Umbilical cord (tissue), 2 donors: ENCODE results near the gene SMYD5. TPM values are rescaled to one million over a fixed set of nuclear protein-coding genes. Genes with fewer than 3 reads are reported as not detected.
"Not testable (repeated sequence)": the region's sequence is repeated elsewhere in the genome, so short reads cannot be mapped to it uniquely, and the experiment has no call there.

Experiments used
- DNase-seq: peaks from one replicate; pipeline ENCODE4 v3.0.0-alpha.2; 2015; ENCODE audit warnings: low spot score
- total RNA-seq: library from RNA; depleted of rRNA; stranded (reverse); fragments of >200 nt; gene quantifications from one replicate; pipeline ENCODE4 v1.2.3, GENCODE V29; 2014; ENCODE audit warnings: low replicate concordance; ENCODE audit not compliant: insufficient read depth

SMYD5 gene
- total RNA-seq, 1 donor from 2014 or later, result 50.1 TPM

- no peak for DNase-seq
Observed at GRCh38 chr2:73259704-73260337, 45.8 kb downstream of the SMYD5 start.

- peak; percentile 25 for DNase-seq
Observed at GRCh38 chr2:73260338-73260984, 46.4 kb downstream of the SMYD5 start.

- DNase-seq, result no peak
Observed at GRCh38 chr2:73262108-73262651, 48.1 kb downstream of the SMYD5 start.

GRCh38 chr2:73262691-73263429 lies 48.8 kb downstream of the SMYD5 start:
- DNase-seq, result not testable (repeated sequence)

- DNase-seq, result no peak
Observed at GRCh38 chr2:73263540-73264331, 49.7 kb downstream of the SMYD5 start.

- no peak for DNase-seq
Observed at GRCh38 chr2:73264332-73264606, 50.2 kb downstream of the SMYD5 start.

- no peak for DNase-seq
Observed at GRCh38 chr2:73264783-73265182, 50.7 kb downstream of the SMYD5 start.

GRCh38 chr2:73265298-73266060 lies 51.4 kb downstream of the SMYD5 start:
- DNase-seq, result no peak

GRCh38 chr2:73266061-73266901 lies 52.2 kb downstream of the SMYD5 start:
- DNase-seq, result peak; percentile 6

GRCh38 chr2:73267008-73267407 lies 53.0 kb downstream of the SMYD5 start:
- no peak for DNase-seq

GRCh38 chr2:73268366-73268829 lies 54.4 kb downstream of the SMYD5 start:
- no peak for DNase-seq

- DNase-seq, result peak; percentile 10
Observed at GRCh38 chr2:73268830-73269685, 55.0 kb downstream of the SMYD5 start.

- no peak for DNase-seq
Observed at GRCh38 chr2:73269686-73270465, 55.8 kb downstream of the SMYD5 start.

- DNase-seq, result no peak
Observed at GRCh38 chr2:73272270-73272669, 58.2 kb downstream of the SMYD5 start.
